ENCODE data around the gene GASK1A.

GASK1A gene

GRCh38 chr3:43021186-43021585 is 42.1 kb downstream of the GASK1A start:
- Histone ChIP-seq H3K4me1 (ENCODE audit: insufficient read depth, poor library complexity, severe bottlenecking) (no peaks in the 10 kb centered on the region), H3K27ac (ENCODE audit: poor library complexity, severe bottlenecking) (no peak overlapping the region), H3K9me3 (ENCODE audit: severe bottlenecking) (no peaks in the 10 kb centered on the region), H3K4me3 (ENCODE audit: severe bottlenecking) (no peak overlapping the region), H3K36me3 (ENCODE audit: low read depth) (no peaks in the 10 kb centered on the region), H3K27me3 (ENCODE audit: insufficient read depth, poor library complexity, severe bottlenecking) (no peaks in the 10 kb centered on the region)
- ATAC-seq (ENCODE audit: low read depth) = no peak
- TF ChIP-seq CTCF (IDR thresholded peaks at IDR 0.05; ENCODE audit: poor library complexity, severe bottlenecking) = no peak
- DNase-seq (ENCODE audit: low spot score) = no peak

GRCh38 chr3:43022121-43022520 is 43.0 kb downstream of the GASK1A start:
- Histone ChIP-seq H3K27me3 (ENCODE audit: insufficient read depth, poor library complexity, severe bottlenecking) (no peaks in the 10 kb centered on the region), H3K36me3 (ENCODE audit: low read depth) (no peaks in the 10 kb centered on the region), H3K9me3 (ENCODE audit: severe bottlenecking) (no peaks in the 10 kb centered on the region), H3K4me3 (ENCODE audit: severe bottlenecking) (no peak overlapping the region), H3K4me1 (ENCODE audit: insufficient read depth, poor library complexity, severe bottlenecking) (no peaks in the 10 kb centered on the region), H3K27ac (ENCODE audit: poor library complexity, severe bottlenecking) (no peak overlapping the region)
- ATAC-seq (ENCODE audit: low read depth) = no peak
- no peak for DNase-seq (ENCODE audit: low spot score)
- TF ChIP-seq CTCF (IDR thresholded peaks at IDR 0.05; ENCODE audit: poor library complexity, severe bottlenecking) = no peak

GRCh38 chr3:43023066-43023465 is 44.0 kb downstream of the GASK1A start:
- ATAC-seq (ENCODE audit: low read depth) (no peak), DNase-seq (ENCODE audit: low spot score) (no peak)
- Histone ChIP-seq H3K4me1 (ENCODE audit: insufficient read depth, poor library complexity, severe bottlenecking) (no peaks in the 10 kb centered on the region), H3K9me3 (ENCODE audit: severe bottlenecking) (no peaks in the 10 kb centered on the region), H3K27me3 (ENCODE audit: insufficient read depth, poor library complexity, severe bottlenecking) (no peaks in the 10 kb centered on the region), H3K36me3 (ENCODE audit: low read depth) (no peaks in the 10 kb centered on the region), H3K4me3 (ENCODE audit: severe bottlenecking) (no peak overlapping the region), H3K27ac (ENCODE audit: poor library complexity, severe bottlenecking) (no peak overlapping the region)
- no peak for TF ChIP-seq CTCF (IDR thresholded peaks at IDR 0.05; ENCODE audit: poor library complexity, severe bottlenecking)

- Histone ChIP-seq H3K27ac (ENCODE audit: poor library complexity, severe bottlenecking) (no peak overlapping the region), H3K36me3 (ENCODE audit: low read depth) (no peaks in the 10 kb centered on the region), H3K27me3 (ENCODE audit: insufficient read depth, poor library complexity, severe bottlenecking) (no peaks in the 10 kb centered on the region), H3K9me3 (ENCODE audit: severe bottlenecking) (no peaks in the 10 kb centered on the region), H3K4me1 (ENCODE audit: insufficient read depth, poor library complexity, severe bottlenecking) (no peaks in the 10 kb centered on the region), H3K4me3 (ENCODE audit: severe bottlenecking) (no peak overlapping the region)
- TF ChIP-seq CTCF (IDR thresholded peaks at IDR 0.05; ENCODE audit: poor library complexity, severe bottlenecking) = no peak
- DNase-seq (ENCODE audit: low spot score) (no peak), ATAC-seq (ENCODE audit: low read depth) (no peak)
These were observed 44.6 kb downstream of the GASK1A start for GRCh38 chr3:43023746-43024145.

GRCh38 chr3:43024181-43024885 is 45.2 kb downstream of the GASK1A start:
- no peaks in the 10 kb centered on the region for H3K27me3 ChIP-seq (ENCODE audit: insufficient read depth, poor library complexity, severe bottlenecking)
- ATAC-seq (ENCODE audit: low read depth) (no peak), DNase-seq (ENCODE audit: low spot score) (no peak)
- TF ChIP-seq CTCF (IDR thresholded peaks at IDR 0.05; ENCODE audit: poor library complexity, severe bottlenecking) = no peak
- H3K4me1 ChIP-seq (ENCODE audit: insufficient read depth, poor library complexity, severe bottlenecking) = no peaks in the 10 kb centered on the region
- no peaks in the 10 kb centered on the region for H3K9me3 ChIP-seq (ENCODE audit: severe bottlenecking)
- no peak overlapping the region for H3K4me3 ChIP-seq (ENCODE audit: severe bottlenecking)
- H3K36me3 ChIP-seq (ENCODE audit: low read depth) = no peaks in the 10 kb centered on the region
- no peak overlapping the region for H3K27ac ChIP-seq (ENCODE audit: poor library complexity, severe bottlenecking)
